Stimulated activated CD8-positive, alpha-beta memory T cell treated with anti-CD3 and anti-CD28 coated beads, Interleukin-12 subunit alpha, Interleukin-12 subunit beta, amount 100 ng/mL, for 1 hour (primary cell): Measurements from ENCODE around the gene TREX2.
"Not testable (repeated sequence)": the region's sequence is repeated elsewhere in the genome, so short reads cannot be mapped to it uniquely, and the experiment has no call there.

Experiments
- DNase-seq: peaks from one replicate; pipeline ENCODE4 v3.0.0-alpha.2; 2020; ENCODE audit warnings: low read depth

Gene TREX2

DNA sequence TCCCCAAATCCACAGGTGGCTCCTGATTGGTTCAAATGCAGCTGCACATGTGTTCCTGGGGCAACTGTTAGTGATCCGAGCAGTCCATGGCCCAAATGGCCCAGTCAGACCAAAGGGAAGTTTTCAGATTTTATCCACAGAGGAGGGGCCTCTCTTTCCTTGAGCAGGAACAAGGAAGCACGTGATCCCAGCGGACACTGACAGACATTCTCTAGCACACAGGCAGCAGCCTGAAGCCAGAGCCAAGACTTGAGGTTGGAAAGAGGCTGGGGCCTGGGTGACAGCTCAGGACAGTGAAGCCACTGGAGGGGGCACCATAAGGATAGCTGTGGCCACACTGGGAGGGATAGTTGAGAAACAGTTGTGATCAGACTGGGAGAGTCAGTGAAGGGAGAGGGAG is 38.1 kb downstream of the TREX2 start:
- DNase-seq, result no peak

DNA sequence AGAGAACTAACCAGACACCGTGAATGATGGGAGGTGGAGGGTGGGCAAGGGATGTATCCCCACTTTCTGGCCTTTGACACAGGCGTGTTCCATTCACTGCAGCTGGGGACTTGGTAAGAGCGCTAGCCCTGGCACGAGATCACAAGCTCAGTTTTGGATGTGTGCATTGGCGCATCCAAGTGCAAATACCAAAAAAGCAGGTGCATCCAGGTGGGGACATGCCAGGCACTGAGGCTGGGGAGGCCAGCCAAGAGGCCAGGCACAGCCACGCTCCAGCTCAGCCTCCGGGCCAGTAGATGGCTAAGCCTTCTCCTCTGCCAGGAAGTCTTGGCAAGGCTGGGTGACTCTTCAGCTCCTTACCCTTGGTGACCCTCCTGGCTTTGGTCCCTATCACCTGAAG is 39.0 kb downstream of the TREX2 start:
- no peak for DNase-seq

DNA sequence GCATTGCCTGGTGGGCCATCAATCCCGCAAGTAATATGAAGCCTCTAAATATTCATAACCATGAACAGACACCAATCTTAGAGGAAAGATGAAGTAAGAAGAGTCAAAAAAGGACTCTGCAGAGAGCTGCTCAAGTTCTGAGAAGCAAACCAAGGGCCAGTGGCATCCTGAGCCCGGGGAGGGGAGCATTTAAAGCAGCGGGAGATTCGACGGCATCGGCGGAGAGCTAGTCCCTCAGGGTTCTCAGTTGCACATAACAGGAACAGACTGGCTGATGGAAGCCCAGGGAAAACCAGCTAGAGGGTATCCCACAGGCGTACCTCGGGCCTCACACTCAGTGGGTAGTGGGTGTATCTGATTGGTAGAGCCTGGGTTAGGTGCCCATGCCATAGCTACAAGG is 39.8 kb downstream of the TREX2 start:
- DNase-seq, result no peak

DNA sequence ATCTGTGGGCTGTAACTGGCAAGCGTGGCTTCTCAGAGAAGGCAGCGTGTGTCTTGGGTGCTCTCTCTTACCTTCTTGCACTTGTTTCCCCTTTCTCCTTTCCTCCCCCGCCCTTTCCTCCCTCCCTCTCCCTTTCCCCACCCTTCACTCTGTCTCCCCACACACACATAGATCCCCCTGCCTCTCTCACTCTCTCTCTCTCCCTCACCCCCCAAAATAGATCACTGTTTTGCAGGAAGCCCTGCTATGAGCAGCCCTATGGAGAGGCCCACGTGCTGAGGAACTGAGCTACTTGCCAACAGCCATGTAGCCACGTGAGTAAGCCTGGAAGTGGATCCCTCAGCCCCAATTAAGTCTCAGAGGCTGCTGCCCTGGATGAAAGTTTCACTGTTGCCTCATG is 40.4 kb downstream of the TREX2 start:
- no peak for DNase-seq

DNA sequence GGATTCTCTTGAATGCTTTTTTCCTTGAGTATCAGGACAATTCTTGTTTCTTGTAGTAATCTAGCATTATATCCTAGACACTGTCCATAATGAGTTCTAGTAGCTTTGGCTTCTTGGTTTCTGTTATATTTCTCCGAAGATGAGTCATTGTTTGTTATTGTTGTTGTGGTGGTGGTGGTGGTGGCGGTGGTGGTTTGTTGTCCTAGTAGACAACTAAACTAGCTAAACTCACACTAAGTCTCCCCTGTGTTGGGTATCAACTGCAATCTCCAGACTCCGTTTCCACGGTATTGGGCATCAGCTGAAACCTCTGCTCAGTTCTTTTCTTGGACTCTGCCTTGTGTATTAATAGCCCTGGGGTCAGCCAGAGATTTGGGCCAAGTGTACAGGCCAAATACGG is 41.5 kb downstream of the TREX2 start:
- not testable (repeated sequence) for DNase-seq

DNA sequence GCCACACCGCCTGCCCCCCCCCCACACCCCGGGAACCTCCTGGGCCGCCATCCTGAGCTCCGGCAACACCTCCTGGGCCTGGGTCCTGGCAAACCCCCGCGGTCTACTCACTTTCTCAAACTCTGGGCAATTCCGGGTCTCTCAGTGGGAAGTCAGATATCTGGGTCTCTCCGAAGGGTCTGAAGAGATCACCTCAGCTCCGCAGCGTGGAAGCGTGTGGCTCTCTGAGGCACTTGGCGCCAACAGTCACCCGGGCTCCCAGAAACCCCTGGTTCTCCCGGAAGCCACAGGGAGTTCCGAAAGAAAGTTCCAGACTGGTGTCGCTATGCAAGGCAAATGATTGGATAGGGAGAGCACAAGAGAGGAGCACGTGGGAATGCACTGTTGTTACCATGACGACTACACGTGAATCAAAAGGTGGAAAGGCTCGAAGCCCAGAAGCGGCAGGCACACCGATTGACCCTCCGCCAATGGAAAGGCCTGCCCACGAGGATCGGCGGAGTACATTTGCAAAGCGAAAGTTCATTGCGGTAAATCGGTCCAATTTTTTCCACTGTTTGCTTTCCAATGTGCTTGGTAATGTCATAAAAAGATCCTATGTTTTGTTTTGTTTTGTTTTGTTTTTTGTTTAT is 44.6 kb downstream of the TREX2 start, which contains the start of gene PNMA6E:
Gene PNMA6E (minus strand): TSS at position 218 of the 632 bp plus-strand sequence. CDS start 2,501 bp downstream, outside the sequence.
- DNase-seq, result no peak

DNA sequence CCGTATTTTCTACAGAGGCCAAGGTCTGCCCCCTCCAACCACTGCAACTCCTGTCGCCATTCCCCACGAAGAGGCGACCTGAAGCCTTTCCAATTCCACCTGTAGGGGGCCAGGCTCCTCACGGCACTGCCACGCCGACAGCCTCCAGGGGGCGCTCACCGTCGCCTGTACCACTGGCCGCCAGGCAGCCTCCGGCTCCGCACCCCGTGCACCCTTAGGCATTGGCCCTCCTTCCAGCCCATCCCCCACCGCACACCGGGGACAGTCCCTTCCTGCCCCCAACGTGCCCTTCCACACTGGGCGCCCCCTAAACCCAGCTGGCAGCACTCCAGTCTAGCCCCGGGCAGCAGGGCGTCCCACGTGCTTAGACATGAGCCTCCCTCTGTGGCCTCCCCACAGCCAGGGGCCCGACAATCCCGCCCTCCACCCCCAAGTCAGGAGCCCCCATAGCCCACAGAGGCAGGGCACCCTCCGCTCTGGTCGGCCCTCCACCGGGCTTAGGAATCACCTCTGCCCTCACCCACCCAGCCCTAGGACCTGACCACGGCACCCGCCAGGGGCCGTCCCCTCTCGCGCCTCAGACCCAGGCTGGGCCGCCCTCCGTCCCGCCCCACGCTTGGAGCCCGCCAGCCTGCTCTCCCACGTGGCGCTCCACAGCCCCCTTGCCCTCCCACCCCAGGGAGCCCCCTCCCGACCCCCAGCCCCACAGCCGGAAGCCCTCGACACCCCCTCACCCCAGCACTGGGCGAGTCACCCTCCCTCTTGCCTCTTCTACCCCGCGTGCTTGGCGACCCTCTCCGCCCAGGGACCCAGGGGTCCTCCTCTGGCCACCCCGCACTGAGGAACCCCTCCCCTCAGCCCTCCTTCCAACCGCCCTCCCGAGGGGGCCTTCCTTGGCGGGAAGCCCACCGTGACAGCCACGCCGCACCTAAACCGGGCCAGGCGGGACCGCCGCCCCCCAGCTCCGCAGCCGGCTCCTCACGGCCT is 45.4 kb downstream of the TREX2 start:
- DNase-seq, result no peak

DNA sequence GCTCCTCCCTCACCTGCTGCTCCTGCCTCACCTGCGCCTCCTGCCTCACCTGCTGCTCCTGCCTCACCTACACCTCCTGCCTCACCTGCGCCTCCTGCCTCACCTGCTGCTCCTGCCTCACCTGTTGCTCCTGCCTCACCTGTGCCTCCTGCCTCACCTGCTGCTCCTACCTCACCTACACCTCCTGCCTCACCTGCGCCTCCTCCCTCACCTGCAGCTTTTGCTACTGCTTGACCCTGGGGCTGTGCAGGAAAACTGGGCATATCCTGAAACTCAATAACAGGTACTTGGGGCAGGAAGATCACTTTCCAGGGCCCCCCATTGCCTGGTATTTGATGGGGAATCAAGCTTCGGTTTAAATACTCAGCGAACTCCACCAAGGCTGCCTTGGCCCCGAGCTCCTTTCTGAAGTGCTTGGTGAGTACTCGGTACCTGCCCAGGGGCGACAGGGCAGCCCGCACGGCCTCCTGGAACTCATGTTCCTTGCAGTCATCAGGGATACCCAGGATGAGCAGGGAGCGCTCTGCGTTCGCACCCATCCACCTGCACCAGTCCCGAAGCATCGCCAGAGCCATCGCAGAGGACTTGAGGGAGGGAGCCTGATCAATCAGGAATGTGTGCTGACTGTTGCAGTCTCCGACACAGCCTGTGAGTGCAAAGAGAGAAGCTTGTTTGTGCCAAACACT is 47.4 kb downstream of the TREX2 start:
- DNase-seq, result no peak

DNA sequence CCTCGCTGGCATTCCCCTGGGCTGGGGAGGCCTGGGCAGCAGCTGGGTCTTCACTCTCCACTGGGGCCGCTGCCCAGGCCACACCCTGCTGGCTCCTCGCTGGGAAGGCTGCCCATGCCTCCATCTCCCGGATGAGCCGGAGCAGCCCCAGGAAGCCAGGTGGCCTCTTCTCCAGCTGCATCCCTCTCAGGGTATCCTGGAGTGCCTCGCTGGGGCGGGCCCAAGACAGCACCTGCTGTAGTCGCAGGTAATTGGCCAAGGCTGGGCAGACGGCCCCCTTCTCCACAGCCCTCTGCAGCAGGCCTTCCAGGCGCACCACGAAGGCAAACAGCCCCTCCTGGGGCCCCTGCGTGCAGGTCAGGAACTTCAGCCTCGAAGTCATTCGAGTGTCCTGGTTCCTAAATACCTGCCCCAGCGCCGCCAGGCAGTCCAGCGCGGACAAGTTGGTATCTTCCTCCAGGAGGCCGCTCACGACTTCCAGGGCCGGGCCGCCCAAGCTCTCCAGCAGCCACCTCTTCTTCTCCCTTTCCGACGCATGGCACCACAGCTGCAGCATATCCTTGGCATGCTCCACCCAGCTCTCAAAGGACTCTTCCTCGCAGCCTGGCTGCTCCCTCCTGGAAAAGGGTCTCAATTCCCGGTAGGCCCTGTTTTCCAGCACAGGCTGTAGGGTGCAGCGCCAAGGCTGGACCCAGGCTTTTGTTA is 48.4 kb downstream of the TREX2 start:
- DNase-seq, result no peak

DNA sequence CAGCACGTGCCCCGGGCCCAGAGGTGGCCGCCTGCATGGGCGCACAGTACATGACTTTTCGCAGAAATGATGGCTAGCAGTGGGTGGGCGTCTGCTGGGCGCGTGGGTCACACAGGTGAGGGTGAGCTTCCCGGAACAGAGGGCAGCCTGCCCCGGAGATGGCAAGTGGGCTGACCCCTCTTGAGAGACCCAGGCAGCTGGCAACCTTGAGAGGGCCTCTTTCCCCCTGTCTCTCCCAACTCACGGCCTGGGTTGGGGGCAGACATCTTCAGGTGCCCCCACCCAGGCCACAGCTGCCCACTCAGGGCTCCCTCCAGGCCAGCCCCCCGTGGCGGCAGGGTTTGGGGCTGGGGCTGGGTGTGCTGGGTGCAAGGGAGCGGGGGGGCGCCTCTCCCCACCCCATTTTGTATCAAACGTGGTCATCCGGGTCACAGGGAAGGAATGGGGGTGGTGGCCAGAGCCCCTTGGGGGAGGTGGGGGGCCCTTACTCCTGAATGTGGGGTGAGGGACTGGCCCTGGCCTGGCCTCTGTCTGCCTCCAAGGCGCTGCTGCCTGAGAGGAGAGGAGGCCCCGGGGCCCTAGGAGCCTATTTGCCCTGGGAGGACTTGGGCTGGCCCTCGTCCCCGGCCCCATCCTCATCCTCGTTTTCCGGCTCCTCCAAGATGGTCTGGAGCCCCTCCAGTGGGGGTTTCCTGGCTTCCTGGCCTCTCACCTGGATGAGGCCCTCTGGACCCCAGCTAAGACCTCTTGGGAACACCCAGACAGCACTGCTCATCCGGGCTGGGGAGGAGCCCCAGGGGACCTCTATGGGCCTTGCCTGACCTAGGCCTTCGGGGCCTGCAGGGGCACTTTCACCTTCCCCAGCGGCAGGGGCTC is 49.3 kb downstream of the TREX2 start:
- DNase-seq, result no peak

DNA sequence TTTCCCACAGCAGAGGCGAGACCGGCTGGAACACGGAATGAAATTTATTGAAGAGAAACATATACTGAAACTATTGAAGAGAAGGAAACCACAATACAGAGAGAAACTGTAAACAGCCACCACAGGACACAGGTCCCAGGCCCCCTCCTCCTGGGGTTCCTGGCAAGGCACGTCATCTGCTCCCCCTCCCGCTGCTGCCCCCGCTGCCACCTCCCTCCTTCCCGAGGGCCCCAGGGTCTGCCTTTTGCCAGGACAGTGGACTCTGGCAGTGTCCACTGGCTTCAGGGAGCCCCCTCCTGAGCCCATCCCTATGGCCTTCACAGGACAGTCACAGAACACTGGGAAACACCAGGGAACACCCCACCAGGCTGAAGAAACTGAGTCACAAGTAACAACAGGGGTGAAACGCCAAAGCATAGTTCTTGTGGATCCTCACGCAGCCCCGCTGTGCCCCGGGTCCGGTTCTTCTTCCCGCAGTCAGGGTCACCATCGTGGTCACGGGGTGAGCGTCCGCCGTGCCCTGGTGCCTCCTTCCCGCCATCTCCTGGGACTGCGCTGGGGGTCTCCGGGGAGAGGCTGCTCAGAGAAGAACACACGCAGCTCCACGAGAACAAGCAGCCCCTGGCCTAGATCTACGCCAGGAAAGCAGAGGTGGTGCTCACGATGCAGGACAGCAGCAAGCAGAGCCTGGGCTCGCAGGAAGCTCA is 50.1 kb downstream of the TREX2 start:
- DNase-seq, result no peak

DNA sequence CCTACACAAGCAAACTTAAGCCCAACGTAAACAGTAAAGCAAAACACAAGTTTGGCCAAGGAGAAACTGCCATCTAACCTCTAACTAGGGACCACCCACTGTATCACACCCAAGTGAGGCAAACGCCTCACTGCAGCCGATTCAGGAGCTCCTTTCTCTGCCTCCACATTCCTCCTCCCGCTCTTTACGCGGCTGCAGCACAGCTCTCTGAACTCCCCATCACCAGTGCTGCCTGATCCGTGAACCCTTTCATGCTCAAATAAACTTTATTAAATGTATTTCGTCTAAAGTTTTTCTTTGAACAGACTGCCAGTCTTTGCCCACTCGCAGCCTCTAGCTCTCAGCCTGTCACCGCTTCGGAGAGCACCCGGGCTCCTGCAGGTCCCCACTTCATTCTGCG is 51.2 kb downstream of the TREX2 start:
- no peak for DNase-seq
